Neural cell (in vitro differentiated cells): ENCODE results near the gene PGBD5. TPM values are rescaled to one million over a fixed set of nuclear protein-coding genes. Genes with fewer than 3 reads are reported as not detected.

Experiments
- H2AFZ ChIP-seq: fragments of 200-600, 300-800 bp; sonication (generic), shearing (Covaris generic); 2 replicates; pipeline ENCODE4 v1.6.0; 2014; ENCODE audit warnings: low read depth, mild to moderate bottlenecking, antibody characterized with exemption, low read length, moderate library complexity
- H3F3A ChIP-seq: fragments of 200-600 bp; shearing (Covaris generic); 2 replicates; pipeline ENCODE4 v1.6.1; 2016; ENCODE audit warnings: mild to moderate bottlenecking, moderate library complexity, mixed read lengths, antibody characterized with exemption, low read length; ENCODE audit not compliant: insufficient read depth, poor library complexity, severe bottlenecking
- H3K27ac ChIP-seq: fragments of 200-600, 300-800 bp; sonication (generic), shearing (Covaris generic); 2 replicates; pipeline ENCODE4 v1.5.1; 2014; ENCODE audit warnings: mild to moderate bottlenecking, low read length, moderate library complexity
- H3K27me3 ChIP-seq: fragments of 300-800, 200-600 bp; sonication (generic), shearing (Covaris generic); 2 replicates; pipeline ENCODE4 v1.6.0; 2014; ENCODE audit warnings: mild to moderate bottlenecking, low read depth, low read length, moderate library complexity; ENCODE audit not compliant: insufficient read depth
- H3K36me3 ChIP-seq: fragments of 300-800, 200-600 bp; sonication (generic), shearing (Covaris generic); 2 replicates; pipeline ENCODE4 v1.5.1; 2014; ENCODE audit warnings: mild to moderate bottlenecking, antibody characterized with exemption, low read length, moderate library complexity; ENCODE audit not compliant: insufficient read depth
- H3K4me2 ChIP-seq: fragments of 300-800, 200-600 bp; sonication (generic), shearing (Covaris generic); 2 replicates; pipeline ENCODE4 v1.6.0; 2014; ENCODE audit warnings: mild to moderate bottlenecking, low read length
- H3K4me3 ChIP-seq: fragments of 300-800, 200-600 bp; sonication (generic), shearing (Covaris generic); 2 replicates; pipeline ENCODE4 v1.5.1; 2014; ENCODE audit warnings: mild to moderate bottlenecking, low read length, moderate library complexity
- H3K79me2 ChIP-seq: fragments of 200-600 bp; shearing (Covaris generic); replicated peaks from 2 replicates; pipeline ENCODE4 v1.6.0; 2014; ENCODE audit warnings: mild to moderate bottlenecking, low read length, moderate library complexity; ENCODE audit not compliant: insufficient read depth
- H3K9ac ChIP-seq: fragments of 300-800, 200-600 bp; sonication (generic), shearing (Covaris generic); 2 replicates; pipeline ENCODE4 v1.6.1; 2016; ENCODE audit warnings: mild to moderate bottlenecking, low read length, mixed read lengths
- H3K9me2 ChIP-seq: fragments of 200-600 bp; shearing (Covaris generic); 2 replicates; pipeline ENCODE4 v1.6.1; 2016; ENCODE audit warnings: mild to moderate bottlenecking, low read length, mixed read lengths; ENCODE audit not compliant: insufficient read depth
- H3K9me3 ChIP-seq: fragments of 200-600, 300-800 bp; sonication (generic), shearing (Covaris generic); 2 replicates; pipeline ENCODE4 v1.6.1; 2016; ENCODE audit warnings: mild to moderate bottlenecking, mixed run types, low read length, moderate library complexity, mixed read lengths
- H4K20me1 ChIP-seq: fragments of 200-600 bp; shearing (Covaris generic); 2 replicates; pipeline ENCODE4 v1.6.1; 2016; ENCODE audit warnings: mild to moderate bottlenecking, mixed run types; ENCODE audit not compliant: insufficient read depth
- CTCF ChIP-seq: fragments of 450-650 bp; IDR thresholded peaks from 2 replicates; pipeline ENCODE4 v1.5.1; 2014; ENCODE audit warnings: antibody characterized with exemption, mild to moderate bottlenecking, moderate library complexity; ENCODE audit not compliant: poor library complexity, severe bottlenecking
- EP300 ChIP-seq: fragments of 450-650 bp; conservative IDR thresholded peaks from 2 replicates; pipeline ENCODE4 v1.6.1; 2014; ENCODE audit warnings: antibody characterized with exemption, mild to moderate bottlenecking, moderate library complexity; ENCODE audit not compliant: poor library complexity, severe bottlenecking
- EZH2 ChIP-seq: fragments of 200-600, 300-800 bp; shearing (Covaris generic), sonication (generic); IDR thresholded peaks from 2 replicates; pipeline ENCODE4 v1.6.1; 2014; ENCODE audit warnings: antibody characterized with exemption, low read length, borderline replicate concordance, mild to moderate bottlenecking; ENCODE audit not compliant: insufficient read depth, poor library complexity, severe bottlenecking
- MXI1 ChIP-seq: fragments of 450-650 bp; conservative IDR thresholded peaks from 2 replicates; pipeline ENCODE4 v1.6.1; 2014; ENCODE audit warnings: antibody characterized with exemption, mild to moderate bottlenecking; ENCODE audit not compliant: poor library complexity, severe bottlenecking
- POLR2AphosphoS5 ChIP-seq: IDR thresholded peaks from 2 replicates; pipeline ENCODE4 v1.6.1; 2012
- RAD21 ChIP-seq: fragments of 450-650 bp; conservative IDR thresholded peaks from 2 replicates; pipeline ENCODE4 v1.6.1; 2014; ENCODE audit warnings: antibody characterized with exemption, mild to moderate bottlenecking, moderate library complexity
- SMC3 ChIP-seq: fragments of 450-650 bp; conservative IDR thresholded peaks from 2 replicates; pipeline ENCODE4 v1.6.1; 2014; ENCODE audit warnings: antibody characterized with exemption, mild to moderate bottlenecking, moderate library complexity; ENCODE audit not compliant: poor library complexity
- TAF1 ChIP-seq: IDR thresholded peaks from 2 replicates; pipeline ENCODE4 v1.6.1; 2012; ENCODE audit warnings: low read depth
- polyA plus RNA-seq: library from polyadenylated mRNA; depleted of rRNA; stranded (reverse); fragments of >200 nt; gene quantifications from 2 replicates; pipeline ENCODE4 v1.2.3, GENCODE V29; 2014
- TF ChIP-seq, protein P1 (sequence below): IDR thresholded peaks from 2 replicates; pipeline ENCODE4 v1.6.1; 2012; ENCODE audit warnings: borderline replicate concordance

The PGBD5 gene
- polyA plus RNA-seq, 1 donor from 2014 or later, result 16.3 TPM

DNA sequence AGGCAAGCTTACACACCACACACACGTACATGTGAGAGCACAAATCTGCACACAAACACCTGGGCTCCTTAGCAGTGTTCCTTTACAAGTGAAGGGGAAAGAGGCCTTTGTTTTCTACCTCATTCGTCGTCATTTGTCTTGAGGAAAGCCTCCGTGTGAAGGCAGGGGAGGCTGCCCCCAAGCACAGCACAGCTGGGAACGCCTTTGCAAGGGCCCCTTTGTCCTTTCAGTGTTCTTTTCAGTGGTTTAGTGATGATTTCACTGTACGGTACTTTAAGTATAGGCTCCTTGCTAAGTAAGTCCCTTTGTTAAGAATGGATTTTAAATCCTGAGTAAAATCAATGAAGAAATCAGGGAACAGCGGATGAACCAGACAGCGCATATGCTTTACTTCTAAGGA, 94.1 kb downstream of the PGBD5 start:
- Histone ChIP-seq H3K4me3 (peak overlapping the region; percentile 23), H3K9me2 (no peaks in the 10 kb centered on the region), H3K9me3 (no peaks in the 10 kb centered on the region), H3F3A (no peaks in the 10 kb centered on the region), H3K79me2 (no peaks in the 10 kb centered on the region), H4K20me1 (no peaks in the 10 kb centered on the region), H3K4me2 (no peak overlapping the region), H3K27me3 (no peaks in the 10 kb centered on the region), H2AFZ (no peak overlapping the region), H3K9ac (peak overlapping the region; percentile 17), H3K36me3 (peaks cover 5% of the 10 kb centered on the region), H3K27ac (peak overlapping the region; percentile 31)
- TF ChIP-seq RAD21 (no peak), EZH2 (no peak), SMC3 (no peak)
- TF ChIP-seq, protein P1, sequence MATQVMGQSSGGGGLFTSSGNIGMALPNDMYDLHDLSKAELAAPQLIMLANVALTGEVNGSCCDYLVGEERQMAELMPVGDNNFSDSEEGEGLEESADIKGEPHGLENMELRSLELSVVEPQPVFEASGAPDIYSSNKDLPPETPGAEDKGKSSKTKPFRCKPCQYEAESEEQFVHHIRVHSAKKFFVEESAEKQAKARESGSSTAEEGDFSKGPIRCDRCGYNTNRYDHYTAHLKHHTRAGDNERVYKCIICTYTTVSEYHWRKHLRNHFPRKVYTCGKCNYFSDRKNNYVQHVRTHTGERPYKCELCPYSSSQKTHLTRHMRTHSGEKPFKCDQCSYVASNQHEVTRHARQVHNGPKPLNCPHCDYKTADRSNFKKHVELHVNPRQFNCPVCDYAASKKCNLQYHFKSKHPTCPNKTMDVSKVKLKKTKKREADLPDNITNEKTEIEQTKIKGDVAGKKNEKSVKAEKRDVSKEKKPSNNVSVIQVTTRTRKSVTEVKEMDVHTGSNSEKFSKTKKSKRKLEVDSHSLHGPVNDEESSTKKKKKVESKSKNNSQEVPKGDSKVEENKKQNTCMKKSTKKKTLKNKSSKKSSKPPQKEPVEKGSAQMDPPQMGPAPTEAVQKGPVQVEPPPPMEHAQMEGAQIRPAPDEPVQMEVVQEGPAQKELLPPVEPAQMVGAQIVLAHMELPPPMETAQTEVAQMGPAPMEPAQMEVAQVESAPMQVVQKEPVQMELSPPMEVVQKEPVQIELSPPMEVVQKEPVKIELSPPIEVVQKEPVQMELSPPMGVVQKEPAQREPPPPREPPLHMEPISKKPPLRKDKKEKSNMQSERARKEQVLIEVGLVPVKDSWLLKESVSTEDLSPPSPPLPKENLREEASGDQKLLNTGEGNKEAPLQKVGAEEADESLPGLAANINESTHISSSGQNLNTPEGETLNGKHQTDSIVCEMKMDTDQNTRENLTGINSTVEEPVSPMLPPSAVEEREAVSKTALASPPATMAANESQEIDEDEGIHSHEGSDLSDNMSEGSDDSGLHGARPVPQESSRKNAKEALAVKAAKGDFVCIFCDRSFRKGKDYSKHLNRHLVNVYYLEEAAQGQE, result peak; percentile 19

DNA sequence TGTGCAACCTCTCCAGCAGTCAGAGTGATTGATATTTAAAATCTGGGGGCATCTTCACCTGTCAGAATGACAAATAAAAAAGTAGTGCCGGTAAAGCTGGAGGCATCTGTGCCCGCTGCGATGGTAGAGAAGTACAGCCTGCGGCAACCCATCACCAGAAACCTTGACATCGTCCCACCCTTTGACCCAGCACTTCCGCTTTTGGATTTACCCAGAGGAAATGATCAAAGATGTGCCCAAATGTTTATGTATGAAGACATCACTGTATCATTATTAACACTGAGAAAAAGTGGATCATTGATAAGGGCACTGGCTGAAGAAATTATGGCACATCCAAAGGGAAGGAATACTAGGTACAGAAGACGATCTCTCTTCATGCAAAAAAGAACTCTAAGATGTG, 96.0 kb downstream of the PGBD5 start:
- Histone ChIP-seq H3K27ac (no peak overlapping the region), H3K36me3 (no peaks in the 10 kb centered on the region), H4K20me1 (no peaks in the 10 kb centered on the region), H3K79me2 (no peaks in the 10 kb centered on the region), H3K4me2 (no peak overlapping the region), H3K9me2 (no peaks in the 10 kb centered on the region), H3K4me3 (no peak overlapping the region), H3K9ac (no peak overlapping the region), H3K9me3 (no peaks in the 10 kb centered on the region), H2AFZ (no peak overlapping the region), H3F3A (no peaks in the 10 kb centered on the region), H3K27me3 (no peaks in the 10 kb centered on the region)
- TF ChIP-seq MXI1 (no peak), EZH2 (no peak), RAD21 (no peak), CTCF (no peak), POLR2AphosphoS5 (no peak), SMC3 (no peak), TAF1 (no peak), EP300 (no peak)
- TF ChIP-seq, protein P1, result no peak
